CD14-positive monocyte (primary cell): ENCODE data around the gene DNAJC12. TPM values are rescaled to one million over a fixed set of nuclear protein-coding genes. Genes with fewer than 3 reads are reported as not detected.

Experiments used
- DNase-seq, 3 donors: peaks; one replicate each; pipeline ENCODE4 v3.0.0-alpha.2; 2011 to 2022
- H2AFZ ChIP-seq: 2 replicates; pipeline ENCODE4 v1.6.0; 2012; ENCODE audit warnings: mild to moderate bottlenecking, low read depth, low read length, inconsistent platforms; ENCODE audit not compliant: insufficient read depth, poor library complexity, severe bottlenecking
- H3K27ac ChIP-seq, 2 donors: 1 replicate in 1 of 2; 2 replicates in 1 of 2; pipeline ENCODE4 v1.5.1; 2012 to 2013; ENCODE audit warnings: low read length in 2 of 2, control low read depth in 1 of 2, inconsistent platforms in 1 of 2, low read depth in 1 of 2, mild to moderate bottlenecking in 1 of 2
- H3K27me3 ChIP-seq, 2 donors: one replicate each; pipeline versions ENCODE4 v1.6.0 to v1.6.1; 2011 to 2013; ENCODE audit warnings: low read length in 2 of 2; ENCODE audit not compliant: control insufficient read depth in 2 of 2, insufficient read depth in 2 of 2
- H3K36me3 ChIP-seq, 2 donors: replicated peaks in 1 of 2; 1 replicate in 1 of 2; 2 replicates in 1 of 2; pipeline versions ENCODE4 v1.5.1 to v1.6.1; 2012 to 2013; ENCODE audit warnings: low read length in 2 of 2, control low read depth in 1 of 2, inconsistent platforms in 1 of 2, mild to moderate bottlenecking in 1 of 2; ENCODE audit not compliant: insufficient read depth in 2 of 2, control insufficient read depth in 1 of 2
- H3K4me1 ChIP-seq, 2 donors: 1 replicate in 1 of 2; 2 replicates in 1 of 2; pipeline versions ENCODE4 v1.5.1 to v1.6.1; 2012 to 2013; ENCODE audit warnings: low read length in 2 of 2, control low read depth in 1 of 2, inconsistent platforms in 1 of 2, mild to moderate bottlenecking in 1 of 2, moderate library complexity in 1 of 2; ENCODE audit not compliant: insufficient read depth in 2 of 2, control insufficient read depth in 1 of 2
- H3K4me2 ChIP-seq: replicated peaks from 2 replicates; pipeline ENCODE3; 2012; ENCODE audit warnings: low read length, moderate library complexity, mild to moderate bottlenecking; ENCODE audit not compliant: poor library complexity, severe bottlenecking; ENCODE audit errors: extremely low read depth
- H3K4me3 ChIP-seq, 3 experiments: fragments of 200-600 bp in 1 of 3; sonication (generic) in 1 of 3; replicated peaks in 1 of 3; 1 replicate in 2 of 3; 2 replicates in 1 of 3; pipeline ENCODE4 v1.5.1; 2011 to 2013; ENCODE audit warnings: low read length in 3 of 3, mild to moderate bottlenecking in 3 of 3, control low read depth in 2 of 3, low read depth in 2 of 3, inconsistent platforms in 1 of 3, moderate library complexity in 1 of 3
- H3K79me2 ChIP-seq: 2 replicates; pipeline ENCODE4 v1.6.0; 2012; ENCODE audit warnings: mild to moderate bottlenecking, control low read depth, inconsistent platforms, low read length, moderate library complexity; ENCODE audit not compliant: insufficient read depth
- H3K9ac ChIP-seq: 2 replicates; pipeline ENCODE4 v1.6.0; 2017; ENCODE audit warnings: low read length, mild to moderate bottlenecking; ENCODE audit not compliant: insufficient read depth, poor library complexity, severe bottlenecking
- H3K9me3 ChIP-seq, 2 donors: replicated peaks in 1 of 2; 1 replicate in 1 of 2; 2 replicates in 1 of 2; pipeline versions ENCODE4 v1.5.1 to v1.6.1; 2012 to 2013; ENCODE audit warnings: low read length in 2 of 2, control low read depth in 1 of 2; ENCODE audit not compliant: control insufficient read depth in 1 of 2, insufficient read depth in 1 of 2
- H4K20me1 ChIP-seq: 2 replicates; pipeline ENCODE4 v1.6.0; 2012; ENCODE audit warnings: mild to moderate bottlenecking, low read length, control low read depth, moderate library complexity; ENCODE audit not compliant: insufficient read depth
- H3K27ac Mint-ChIP-seq, 7 donors: one replicate each; pipeline ENCODE4 v1.8.0; 2020; ENCODE audit warnings: mild to moderate bottlenecking in 7 of 7, mixed read lengths in 7 of 7, moderate library complexity in 6 of 7, inconsistent platforms in 2 of 7
- H3K27me3 Mint-ChIP-seq, 3 donors: one replicate each; pipeline ENCODE4 v1.8.0; 2021 to 2022; ENCODE audit warnings: low read depth in 3 of 3, mild to moderate bottlenecking in 3 of 3, mixed read lengths in 3 of 3, moderate library complexity in 3 of 3, inconsistent platforms in 1 of 3
- H3K36me3 Mint-ChIP-seq, 2 donors: one replicate each; pipeline ENCODE4 v1.8.0; 2020; ENCODE audit warnings: mixed read lengths in 2 of 2, inconsistent platforms in 1 of 2, mild to moderate bottlenecking in 1 of 2
- H3K4me1 Mint-ChIP-seq: one replicate; pipeline ENCODE4 v1.8.0; 2020; ENCODE audit warnings: mild to moderate bottlenecking, mixed read lengths
- H3K4me3 Mint-ChIP-seq, 2 donors: one replicate each; pipeline ENCODE4 v1.8.0; 2020; ENCODE audit warnings: mild to moderate bottlenecking in 2 of 2, mixed read lengths in 2 of 2, moderate library complexity in 1 of 2
- H3K9me3 Mint-ChIP-seq, 7 donors: one replicate each; pipeline ENCODE4 v1.8.0; 2020 to 2022; ENCODE audit warnings: mixed read lengths in 7 of 7, mild to moderate bottlenecking in 6 of 7, moderate library complexity in 6 of 7, inconsistent platforms in 2 of 7
- CTCF ChIP-seq: fragments of 200-600 bp; IDR thresholded peaks from one replicate; pipeline ENCODE4 v1.8.0; 2022; ENCODE audit warnings: antibody characterized with exemption, mild to moderate bottlenecking
- WGBS: methylation state at CpG from one replicate; pipeline ENCODE4 v1.1.5; 2013; ENCODE audit warnings: missing lambda C conversion rate; ENCODE audit not compliant: insufficient coverage; 5-methylcytosine and 5-hydroxymethylcytosine counted together
- intact Hi-C, 2 donors: fragments of 100-400 bp; cut with micrococcal nuclease; formaldehyde crosslinking; loops; one replicate each; pipeline versions ENCODE4 v1.15.0 to v1.15.1; 2023
- polyA plus RNA-seq, 3 donors: library from polyadenylated mRNA; depleted of rRNA in 1 of 3; unstranded in 2 of 3; stranded (reverse) in 1 of 3; fragments of 300-500 nt in 2 of 3; fragments of >200 nt in 1 of 3; fragmentation: Illumina TruSeq in 2 of 3; gene quantifications; 1 replicate in 2 of 3; 2 replicates in 1 of 3; pipeline ENCODE4 v1.2.3, GENCODE V29; 2012 to 2021

The DNAJC12 gene
- polyA plus RNA-seq, 3 donors, result not detected

DNA sequence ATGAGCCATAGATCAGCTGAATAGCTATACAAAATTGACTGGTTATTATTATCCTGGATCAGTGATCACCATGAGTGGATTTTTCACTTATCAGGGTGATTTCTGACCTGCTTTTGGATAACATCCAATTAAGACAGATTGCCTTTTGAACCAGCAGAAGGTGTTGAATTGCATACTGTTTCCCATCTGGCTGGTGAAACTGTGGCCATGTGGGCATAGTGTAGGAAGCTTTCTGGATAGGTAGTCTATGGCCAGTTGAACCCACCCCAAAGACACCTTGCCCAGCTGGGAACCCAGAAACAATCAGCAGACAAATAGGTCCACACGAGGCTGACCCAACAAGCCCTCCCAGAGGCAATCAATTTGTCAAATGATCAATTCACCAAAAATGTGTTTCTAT, 29.3 kb downstream of the DNAJC12 start:
- Histone ChIP-seq H3K4me1 (no peaks in the 10 kb centered on the region), H4K20me1 (no peaks in the 10 kb centered on the region), H3K27me3 (no peaks in the 10 kb centered on the region), H3K79me2 (no peaks in the 10 kb centered on the region), H3K9ac (no peak overlapping the region), H3K27ac (no peak overlapping the region), H3K36me3 (no peaks in the 10 kb centered on the region), H3K4me2 (no peak overlapping the region), H2AFZ (no peak overlapping the region), H3K4me3 (no peak overlapping the region), H3K9me3 (no peaks in the 10 kb centered on the region)
- TF ChIP-seq CTCF, result no peak
- no peaks in the 10 kb centered on the region for H3K36me3 Mint-ChIP-seq
- no peak overlapping the region for H3K27ac Mint-ChIP-seq
- H3K27me3 Mint-ChIP-seq, result peaks cover 0 to 2% (median 0%) of the 10 kb centered on the region in 3 donors
- no peaks in the 10 kb centered on the region for H3K4me1 Mint-ChIP-seq
- no peak overlapping the region for H3K4me3 Mint-ChIP-seq
- WGBS, result no CpG with 5 or more reads among the region's 1 CpG
- intact Hi-C loops, result no loop called here
- H3K9me3 Mint-ChIP-seq, result peaks cover 0 to 3% (median 0%) of the 10 kb centered on the region in 7 donors
- no peak for DNase-seq

- no peaks in the 10 kb centered on the region for H3K4me1 ChIP-seq
- no peak overlapping the region for H2AFZ ChIP-seq
- intact Hi-C loops, result no loop called here
- Mint-ChIP-seq H3K27me3 (peaks cover 0 to 2% (median 0%) of the 10 kb centered on the region in 3 donors), H3K4me3 (no peak overlapping the region), H3K4me1 (no peaks in the 10 kb centered on the region), H3K36me3 (no peaks in the 10 kb centered on the region), H3K9me3 (peaks cover 0 to 3% (median 0%) of the 10 kb centered on the region in 7 donors), H3K27ac (no peak overlapping the region)
- H3K4me3 ChIP-seq, result no peak overlapping the region
- H4K20me1 ChIP-seq, result no peaks in the 10 kb centered on the region
- H3K9ac ChIP-seq, result no peak overlapping the region
- WGBS, result 100% methylated on average over 1 of the region's 4 CpGs
- DNase-seq, result no peak
- no peak overlapping the region for H3K4me2 ChIP-seq
- no peak for TF ChIP-seq CTCF
- H3K27me3 ChIP-seq, result no peaks in the 10 kb centered on the region
- no peaks in the 10 kb centered on the region for H3K79me2 ChIP-seq
- H3K36me3 ChIP-seq, result no peaks in the 10 kb centered on the region
- H3K9me3 ChIP-seq, result no peaks in the 10 kb centered on the region
- H3K27ac ChIP-seq, result no peak overlapping the region
These were observed 30.0 kb downstream of the DNAJC12 start for GRCh38 chr10:67807855-67808456.
